CD14-positive monocyte (primary cell): ENCODE results near the gene PTPRN2. TPM values are rescaled to one million over a fixed set of nuclear protein-coding genes. Genes with fewer than 3 reads are reported as not detected.

ENCODE experiments used
- DNase-seq, 3 donors: peaks; one replicate each; pipeline ENCODE4 v3.0.0-alpha.2; 2011 to 2022
- H2AFZ ChIP-seq: 2 replicates; pipeline ENCODE4 v1.6.0; 2012; ENCODE audit warnings: mild to moderate bottlenecking, low read depth, low read length, inconsistent platforms; ENCODE audit not compliant: insufficient read depth, poor library complexity, severe bottlenecking
- H3K27ac ChIP-seq, 2 donors: 1 replicate in 1 of 2; 2 replicates in 1 of 2; pipeline ENCODE4 v1.5.1; 2012 to 2013; ENCODE audit warnings: low read length in 2 of 2, control low read depth in 1 of 2, inconsistent platforms in 1 of 2, low read depth in 1 of 2, mild to moderate bottlenecking in 1 of 2
- H3K27me3 ChIP-seq, 2 donors: one replicate each; pipeline versions ENCODE4 v1.6.0 to v1.6.1; 2011 to 2013; ENCODE audit warnings: low read length in 2 of 2; ENCODE audit not compliant: control insufficient read depth in 2 of 2, insufficient read depth in 2 of 2
- H3K36me3 ChIP-seq, 2 donors: replicated peaks in 1 of 2; 1 replicate in 1 of 2; 2 replicates in 1 of 2; pipeline versions ENCODE4 v1.5.1 to v1.6.1; 2012 to 2013; ENCODE audit warnings: low read length in 2 of 2, control low read depth in 1 of 2, inconsistent platforms in 1 of 2, mild to moderate bottlenecking in 1 of 2; ENCODE audit not compliant: insufficient read depth in 2 of 2, control insufficient read depth in 1 of 2
- H3K4me1 ChIP-seq, 2 donors: 1 replicate in 1 of 2; 2 replicates in 1 of 2; pipeline versions ENCODE4 v1.5.1 to v1.6.1; 2012 to 2013; ENCODE audit warnings: low read length in 2 of 2, control low read depth in 1 of 2, inconsistent platforms in 1 of 2, mild to moderate bottlenecking in 1 of 2, moderate library complexity in 1 of 2; ENCODE audit not compliant: insufficient read depth in 2 of 2, control insufficient read depth in 1 of 2
- H3K4me2 ChIP-seq: replicated peaks from 2 replicates; pipeline ENCODE3; 2012; ENCODE audit warnings: low read length, moderate library complexity, mild to moderate bottlenecking; ENCODE audit not compliant: poor library complexity, severe bottlenecking; ENCODE audit errors: extremely low read depth
- H3K4me3 ChIP-seq, 3 experiments: fragments of 200-600 bp in 1 of 3; sonication (generic) in 1 of 3; replicated peaks in 1 of 3; 1 replicate in 2 of 3; 2 replicates in 1 of 3; pipeline ENCODE4 v1.5.1; 2011 to 2013; ENCODE audit warnings: low read length in 3 of 3, mild to moderate bottlenecking in 3 of 3, control low read depth in 2 of 3, low read depth in 2 of 3, inconsistent platforms in 1 of 3, moderate library complexity in 1 of 3
- H3K79me2 ChIP-seq: 2 replicates; pipeline ENCODE4 v1.6.0; 2012; ENCODE audit warnings: mild to moderate bottlenecking, control low read depth, inconsistent platforms, low read length, moderate library complexity; ENCODE audit not compliant: insufficient read depth
- H3K9ac ChIP-seq: 2 replicates; pipeline ENCODE4 v1.6.0; 2017; ENCODE audit warnings: low read length, mild to moderate bottlenecking; ENCODE audit not compliant: insufficient read depth, poor library complexity, severe bottlenecking
- H3K9me3 ChIP-seq, 2 donors: replicated peaks in 1 of 2; 1 replicate in 1 of 2; 2 replicates in 1 of 2; pipeline versions ENCODE4 v1.5.1 to v1.6.1; 2012 to 2013; ENCODE audit warnings: low read length in 2 of 2, control low read depth in 1 of 2; ENCODE audit not compliant: control insufficient read depth in 1 of 2, insufficient read depth in 1 of 2
- H4K20me1 ChIP-seq: 2 replicates; pipeline ENCODE4 v1.6.0; 2012; ENCODE audit warnings: mild to moderate bottlenecking, low read length, control low read depth, moderate library complexity; ENCODE audit not compliant: insufficient read depth
- H3K27ac Mint-ChIP-seq, 7 donors: one replicate each; pipeline ENCODE4 v1.8.0; 2020; ENCODE audit warnings: mild to moderate bottlenecking in 7 of 7, mixed read lengths in 7 of 7, moderate library complexity in 6 of 7, inconsistent platforms in 2 of 7
- H3K27me3 Mint-ChIP-seq, 3 donors: one replicate each; pipeline ENCODE4 v1.8.0; 2021 to 2022; ENCODE audit warnings: low read depth in 3 of 3, mild to moderate bottlenecking in 3 of 3, mixed read lengths in 3 of 3, moderate library complexity in 3 of 3, inconsistent platforms in 1 of 3
- H3K36me3 Mint-ChIP-seq, 2 donors: one replicate each; pipeline ENCODE4 v1.8.0; 2020; ENCODE audit warnings: mixed read lengths in 2 of 2, inconsistent platforms in 1 of 2, mild to moderate bottlenecking in 1 of 2
- H3K4me1 Mint-ChIP-seq: one replicate; pipeline ENCODE4 v1.8.0; 2020; ENCODE audit warnings: mild to moderate bottlenecking, mixed read lengths
- H3K4me3 Mint-ChIP-seq, 2 donors: one replicate each; pipeline ENCODE4 v1.8.0; 2020; ENCODE audit warnings: mild to moderate bottlenecking in 2 of 2, mixed read lengths in 2 of 2, moderate library complexity in 1 of 2
- H3K9me3 Mint-ChIP-seq, 7 donors: one replicate each; pipeline ENCODE4 v1.8.0; 2020 to 2022; ENCODE audit warnings: mixed read lengths in 7 of 7, mild to moderate bottlenecking in 6 of 7, moderate library complexity in 6 of 7, inconsistent platforms in 2 of 7
- WGBS: methylation state at CpG from one replicate; pipeline ENCODE4 v1.1.5; 2013; ENCODE audit warnings: missing lambda C conversion rate; ENCODE audit not compliant: insufficient coverage; 5-methylcytosine and 5-hydroxymethylcytosine counted together
- intact Hi-C, 2 donors: fragments of 100-400 bp; cut with micrococcal nuclease; formaldehyde crosslinking; loops; one replicate each; pipeline versions ENCODE4 v1.15.0 to v1.15.1; 2023
- polyA plus RNA-seq, 3 donors: library from polyadenylated mRNA; depleted of rRNA in 1 of 3; unstranded in 2 of 3; stranded (reverse) in 1 of 3; fragments of 300-500 nt in 2 of 3; fragments of >200 nt in 1 of 3; fragmentation: Illumina TruSeq in 2 of 3; gene quantifications; 1 replicate in 2 of 3; 2 replicates in 1 of 3; pipeline ENCODE4 v1.2.3, GENCODE V29; 2012 to 2021
- TF ChIP-seq, protein P1 (sequence below): fragments of 200-600 bp; IDR thresholded peaks from one replicate; pipeline ENCODE4 v1.8.0; 2022; ENCODE audit warnings: antibody characterized with exemption, mild to moderate bottlenecking

The PTPRN2 gene
- polyA plus RNA-seq, 3 donors = 0.25 to 1.4 (median 0.97) TPM

DNA sequence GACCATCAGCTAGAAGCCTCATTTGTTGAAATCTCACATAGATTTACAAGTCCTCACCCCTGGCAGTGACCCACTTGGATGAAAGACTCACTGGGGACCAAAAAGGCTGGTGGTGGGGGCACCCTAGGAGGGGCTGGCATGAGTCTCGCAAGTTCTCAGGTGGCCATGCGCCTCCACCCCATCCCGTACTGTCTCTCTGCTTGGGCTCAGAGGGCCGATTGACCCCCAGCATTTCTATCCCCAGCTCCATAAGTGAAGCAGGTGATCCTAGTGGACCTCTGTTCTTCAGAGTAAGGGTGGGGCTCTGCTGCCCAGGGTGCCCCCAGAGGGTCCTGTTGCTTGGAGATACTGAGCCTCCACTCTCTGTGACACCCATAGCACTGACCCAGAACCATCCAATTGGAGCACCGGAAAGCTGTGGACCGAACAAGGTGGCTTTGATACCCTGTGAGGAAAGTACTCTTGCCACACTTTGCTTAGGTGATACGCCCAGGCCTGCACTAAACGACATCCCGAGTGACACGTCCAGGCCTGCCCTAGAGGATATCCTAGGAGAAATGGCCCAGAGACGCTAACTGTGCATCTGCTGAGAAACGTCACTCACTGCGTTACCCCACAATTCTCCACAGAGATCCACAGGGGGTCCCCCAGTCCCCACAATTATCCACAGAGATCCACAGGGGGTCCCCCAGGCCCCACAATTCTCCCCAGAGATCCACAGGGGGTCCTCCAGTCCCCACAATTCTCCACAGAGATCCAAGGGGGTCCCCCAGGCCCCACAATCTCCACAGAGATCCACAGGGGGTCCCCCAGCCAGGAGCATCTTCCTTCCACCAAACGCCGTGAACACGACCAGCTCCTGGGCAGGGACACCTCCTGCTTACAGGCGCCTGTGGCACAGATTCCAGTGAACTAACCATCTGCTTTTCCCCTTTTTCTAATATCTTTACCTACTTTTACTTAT, 262.9 kb downstream of the PTPRN2 start:
- Mint-ChIP-seq H3K9me3 (peaks cover 15 to 73% (median 45%) of the 10 kb centered on the region in 7 donors), H3K36me3 (no peaks in the 10 kb centered on the region), H3K27ac (no peak overlapping the region), H3K27me3 (no peaks in the 10 kb centered on the region), H3K4me3 (no peak overlapping the region), H3K4me1 (no peaks in the 10 kb centered on the region)
- Histone ChIP-seq H3K36me3 (no peaks in the 10 kb centered on the region), H3K4me1 (no peaks in the 10 kb centered on the region), H3K27me3 (no peaks in the 10 kb centered on the region), H3K4me2 (no peak overlapping the region), H3K9ac (no peak overlapping the region), H3K9me3 (peaks cover 46 to 63% of the 10 kb centered on the region in 2 donors), H4K20me1 (no peaks in the 10 kb centered on the region), H3K4me3 (no peak overlapping the region), H3K27ac (no peak overlapping the region), H2AFZ (no peak overlapping the region), H3K79me2 (no peaks in the 10 kb centered on the region)
- DNase-seq = no peak
- intact Hi-C loops = no loop called here
- 90% methylated on average over 15 of the region's 17 CpGs for WGBS
- TF ChIP-seq, protein P1, sequence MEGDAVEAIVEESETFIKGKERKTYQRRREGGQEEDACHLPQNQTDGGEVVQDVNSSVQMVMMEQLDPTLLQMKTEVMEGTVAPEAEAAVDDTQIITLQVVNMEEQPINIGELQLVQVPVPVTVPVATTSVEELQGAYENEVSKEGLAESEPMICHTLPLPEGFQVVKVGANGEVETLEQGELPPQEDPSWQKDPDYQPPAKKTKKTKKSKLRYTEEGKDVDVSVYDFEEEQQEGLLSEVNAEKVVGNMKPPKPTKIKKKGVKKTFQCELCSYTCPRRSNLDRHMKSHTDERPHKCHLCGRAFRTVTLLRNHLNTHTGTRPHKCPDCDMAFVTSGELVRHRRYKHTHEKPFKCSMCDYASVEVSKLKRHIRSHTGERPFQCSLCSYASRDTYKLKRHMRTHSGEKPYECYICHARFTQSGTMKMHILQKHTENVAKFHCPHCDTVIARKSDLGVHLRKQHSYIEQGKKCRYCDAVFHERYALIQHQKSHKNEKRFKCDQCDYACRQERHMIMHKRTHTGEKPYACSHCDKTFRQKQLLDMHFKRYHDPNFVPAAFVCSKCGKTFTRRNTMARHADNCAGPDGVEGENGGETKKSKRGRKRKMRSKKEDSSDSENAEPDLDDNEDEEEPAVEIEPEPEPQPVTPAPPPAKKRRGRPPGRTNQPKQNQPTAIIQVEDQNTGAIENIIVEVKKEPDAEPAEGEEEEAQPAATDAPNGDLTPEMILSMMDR = no peak

DNA sequence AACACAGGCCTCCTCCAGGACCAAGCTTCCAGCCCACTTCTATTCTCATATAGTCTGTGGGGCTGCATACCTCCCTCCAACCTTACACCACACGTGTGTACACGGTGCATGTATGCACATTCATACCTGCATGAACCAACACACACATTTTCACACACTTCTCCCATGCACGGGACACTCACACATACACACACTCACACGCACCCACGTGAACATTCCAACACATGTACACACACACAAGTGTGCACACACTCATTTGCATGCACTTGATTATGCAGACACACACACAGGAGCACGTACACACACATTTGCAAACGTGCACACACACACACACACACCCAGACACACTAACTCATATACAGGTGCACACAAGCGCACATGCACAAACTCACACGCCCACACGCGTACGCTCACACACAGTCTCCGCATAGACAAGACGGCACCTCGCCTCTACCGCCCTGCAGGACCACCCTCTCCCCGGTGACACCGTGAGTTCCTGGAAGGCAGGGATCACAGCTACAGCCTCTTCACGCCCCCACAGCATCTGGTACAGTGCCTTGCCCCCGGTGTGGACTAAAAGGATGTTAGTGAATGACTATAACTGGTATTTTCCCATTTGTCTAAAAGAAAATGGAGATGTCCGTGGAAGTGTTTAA, 263.8 kb downstream of the PTPRN2 start:
- H3K4me2 ChIP-seq = no peak overlapping the region
- no peaks in the 10 kb centered on the region for H3K4me1 ChIP-seq
- Mint-ChIP-seq H3K36me3 (no peaks in the 10 kb centered on the region), H3K4me1 (no peaks in the 10 kb centered on the region), H3K27ac (no peak overlapping the region), H3K27me3 (peaks cover 0 to 3% (median 0%) of the 10 kb centered on the region in 3 donors), H3K4me3 (no peak overlapping the region), H3K9me3 (peaks cover 10 to 72% (median 42%) of the 10 kb centered on the region in 7 donors)
- H3K36me3 ChIP-seq = no peaks in the 10 kb centered on the region
- intact Hi-C loops = no loop called here
- H4K20me1 ChIP-seq = no peaks in the 10 kb centered on the region
- no peak overlapping the region for H2AFZ ChIP-seq
- no peak overlapping the region for H3K9ac ChIP-seq
- H3K27ac ChIP-seq = no peak overlapping the region
- H3K27me3 ChIP-seq = no peaks in the 10 kb centered on the region
- H3K79me2 ChIP-seq = no peaks in the 10 kb centered on the region
- H3K4me3 ChIP-seq = no peak overlapping the region
- 90% methylated on average over 19 of the region's 21 CpGs for WGBS
- TF ChIP-seq, protein P1 = no peak
- DNase-seq = no peak
- peaks cover 38 to 60% of the 10 kb centered on the region in 2 donors for H3K9me3 ChIP-seq
